PC-9 (cell line): ENCODE results near the gene UBE2E2.

ENCODE experiments used
- EZH2 ChIP-seq: fragments of 200-600 bp; sonication (generic); IDR thresholded peaks from 2 replicates; pipeline ENCODE4 v1.8.0; 2017; ENCODE audit warnings: antibody characterized with exemption, low read depth
- TF ChIP-seq, protein P1 (sequence below): fragments of 200-600 bp; sonication (generic); conservative IDR thresholded peaks from 2 replicates; pipeline ENCODE4 v1.6.1; 2017; ENCODE audit warnings: mixed run types, antibody characterized with exemption, mild to moderate bottlenecking, moderate library complexity

DNA sequence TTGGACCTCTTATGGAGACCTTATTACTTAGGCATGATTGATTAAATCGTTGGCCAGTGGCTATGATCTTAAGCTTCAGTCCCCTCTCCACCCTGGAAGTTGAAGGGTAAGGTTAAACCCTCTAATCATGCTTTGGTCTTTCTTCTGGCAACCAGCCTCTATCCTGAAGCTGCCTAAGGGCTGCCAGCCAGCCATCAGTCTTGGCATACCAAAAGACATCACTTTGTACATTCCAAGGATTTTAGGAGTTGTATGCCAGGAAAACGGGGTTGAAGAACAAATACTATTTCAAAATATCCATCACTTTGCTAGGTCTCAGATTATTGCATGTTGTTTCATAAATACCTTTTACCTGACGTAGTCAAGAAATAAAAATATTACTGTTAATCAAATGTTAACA, 28.9 kb downstream of the UBE2E2 start:
- TF ChIP-seq, protein P1, sequence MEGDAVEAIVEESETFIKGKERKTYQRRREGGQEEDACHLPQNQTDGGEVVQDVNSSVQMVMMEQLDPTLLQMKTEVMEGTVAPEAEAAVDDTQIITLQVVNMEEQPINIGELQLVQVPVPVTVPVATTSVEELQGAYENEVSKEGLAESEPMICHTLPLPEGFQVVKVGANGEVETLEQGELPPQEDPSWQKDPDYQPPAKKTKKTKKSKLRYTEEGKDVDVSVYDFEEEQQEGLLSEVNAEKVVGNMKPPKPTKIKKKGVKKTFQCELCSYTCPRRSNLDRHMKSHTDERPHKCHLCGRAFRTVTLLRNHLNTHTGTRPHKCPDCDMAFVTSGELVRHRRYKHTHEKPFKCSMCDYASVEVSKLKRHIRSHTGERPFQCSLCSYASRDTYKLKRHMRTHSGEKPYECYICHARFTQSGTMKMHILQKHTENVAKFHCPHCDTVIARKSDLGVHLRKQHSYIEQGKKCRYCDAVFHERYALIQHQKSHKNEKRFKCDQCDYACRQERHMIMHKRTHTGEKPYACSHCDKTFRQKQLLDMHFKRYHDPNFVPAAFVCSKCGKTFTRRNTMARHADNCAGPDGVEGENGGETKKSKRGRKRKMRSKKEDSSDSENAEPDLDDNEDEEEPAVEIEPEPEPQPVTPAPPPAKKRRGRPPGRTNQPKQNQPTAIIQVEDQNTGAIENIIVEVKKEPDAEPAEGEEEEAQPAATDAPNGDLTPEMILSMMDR: no peak
- no peak for TF ChIP-seq EZH2
